Keratinocyte (primary cell): ENCODE data around the gene CD79A.

ENCODE experiments used
- EZH2 ChIP-seq: IDR thresholded peaks from one replicate; pipeline ENCODE4 v1.6.1; 2012; ENCODE audit warnings: inconsistent platforms, mild to moderate bottlenecking, low read length, moderate library complexity
- TF ChIP-seq, protein P1 (sequence below), 3 experiments: IDR thresholded peaks in 1 of 3; conservative IDR thresholded peaks in 1 of 3; optimal IDR thresholded peaks in 1 of 3; 2 replicates in 2 of 3; 3 replicates in 1 of 3; pipeline versions ENCODE3 to v1.5.1; 2011; ENCODE audit warnings: low read length in 3 of 3, mild to moderate bottlenecking in 3 of 3, moderate library complexity in 2 of 3, control low read depth in 1 of 3, inconsistent platforms in 1 of 3; ENCODE audit not compliant: insufficient read depth in 2 of 3; ENCODE audit errors: extremely low read depth in 1 of 3

DNA sequence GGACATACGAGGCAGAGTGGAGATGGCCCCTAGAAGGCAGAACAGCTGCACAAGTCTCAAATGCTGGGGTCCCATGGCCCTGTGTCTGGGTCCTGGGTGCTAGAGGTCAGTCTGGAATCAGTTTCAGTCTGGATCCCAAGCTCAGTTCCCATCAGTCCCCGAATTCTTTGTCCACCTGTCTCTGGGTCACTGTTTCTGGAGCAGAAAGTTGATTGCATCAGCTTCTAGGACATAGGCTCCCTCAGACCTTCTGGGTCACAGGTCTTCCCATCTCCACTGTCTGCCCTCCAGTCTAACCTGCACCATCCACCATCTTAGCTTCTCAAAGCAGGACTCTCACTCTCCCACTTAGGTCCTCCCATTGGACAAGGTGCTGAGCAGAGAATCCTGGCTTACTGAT is 37.9 kb upstream of the CD79A start:
- TF ChIP-seq, protein P1, sequence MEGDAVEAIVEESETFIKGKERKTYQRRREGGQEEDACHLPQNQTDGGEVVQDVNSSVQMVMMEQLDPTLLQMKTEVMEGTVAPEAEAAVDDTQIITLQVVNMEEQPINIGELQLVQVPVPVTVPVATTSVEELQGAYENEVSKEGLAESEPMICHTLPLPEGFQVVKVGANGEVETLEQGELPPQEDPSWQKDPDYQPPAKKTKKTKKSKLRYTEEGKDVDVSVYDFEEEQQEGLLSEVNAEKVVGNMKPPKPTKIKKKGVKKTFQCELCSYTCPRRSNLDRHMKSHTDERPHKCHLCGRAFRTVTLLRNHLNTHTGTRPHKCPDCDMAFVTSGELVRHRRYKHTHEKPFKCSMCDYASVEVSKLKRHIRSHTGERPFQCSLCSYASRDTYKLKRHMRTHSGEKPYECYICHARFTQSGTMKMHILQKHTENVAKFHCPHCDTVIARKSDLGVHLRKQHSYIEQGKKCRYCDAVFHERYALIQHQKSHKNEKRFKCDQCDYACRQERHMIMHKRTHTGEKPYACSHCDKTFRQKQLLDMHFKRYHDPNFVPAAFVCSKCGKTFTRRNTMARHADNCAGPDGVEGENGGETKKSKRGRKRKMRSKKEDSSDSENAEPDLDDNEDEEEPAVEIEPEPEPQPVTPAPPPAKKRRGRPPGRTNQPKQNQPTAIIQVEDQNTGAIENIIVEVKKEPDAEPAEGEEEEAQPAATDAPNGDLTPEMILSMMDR (optimal IDR thresholded peaks at IDR 0.05 in 1 of 3, IDR thresholded peaks at IDR 0.05 in 1 of 3, conservative IDR thresholded peaks at IDR 0.05 in 1 of 3; ENCODE audit: extremely low read depth in 1 of 3, insufficient read depth in 2 of 3, low read length in 3 of 3), result no peak
- TF ChIP-seq EZH2, result no peak
